ENCODE data around the gene RBM22.
"Not testable (repeated sequence)": the region's sequence is repeated elsewhere in the genome, so short reads cannot be mapped to it uniquely, and the experiment has no call there.

The RBM22 gene

GRCh38 chr5:150700594-150701377, at the start of gene RBM22:
RBM22 (minus strand) TSS chr5:150701062; CDS start chr5:150700985, 77 bp downstream.
- peak; percentile 59 for TF ChIP-seq CTCF (IDR thresholded peaks at IDR 0.05; ENCODE audit: low read depth, low read length)

DNA sequence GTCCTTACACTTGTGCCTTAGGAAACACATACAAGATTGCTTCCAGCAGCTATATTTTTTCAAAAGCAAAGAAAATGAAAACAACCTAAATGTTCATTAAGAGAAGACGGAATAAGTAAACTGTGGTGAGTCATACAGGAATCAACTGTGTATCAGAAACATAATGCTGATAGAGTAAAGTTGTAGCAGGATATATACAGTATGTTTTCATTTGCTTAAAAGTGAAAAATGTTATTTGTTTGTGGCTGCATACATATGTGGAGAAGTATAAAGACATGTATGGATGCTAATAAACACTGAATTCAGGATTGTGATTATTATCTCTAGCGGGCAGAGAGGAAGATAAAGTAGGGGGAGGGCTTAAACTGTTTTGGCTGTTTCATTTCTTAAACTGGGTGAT, 49.6 kb upstream of the RBM22 start:
- DNase-seq (ENCODE audit: low read depth in 2 of 2): no peak
- no peak overlapping the region for H3K4me3 ChIP-seq (replicated peaks in 1 of 2; ENCODE audit: low read depth in 2 of 2, low read length in 2 of 2)
- TF ChIP-seq CTCF (IDR thresholded peaks at IDR 0.05; ENCODE audit: low read depth, low read length): no peak

More at GRCh38 chr5:150700594-150701377, at the start of gene RBM22:
- peak within 1 kb of the TSS; percentile 97 to 99 for H3K4me3 ChIP-seq (replicated peaks in 1 of 2; ENCODE audit: low read depth in 2 of 2, low read length in 2 of 2)
- peak; percentile 89 to 91 for DNase-seq (ENCODE audit: low read depth in 2 of 2)

- H3K4me3 ChIP-seq (replicated peaks in 1 of 2; ENCODE audit: low read depth in 2 of 2, low read length in 2 of 2); DNase-seq (ENCODE audit: low read depth in 2 of 2): not testable (repeated sequence)
Observed at GRCh38 chr5:150743142-150743488, 42.3 kb upstream of the RBM22 start.

GRCh38 chr5:150742455-150743141, 41.7 kb upstream of the RBM22 start:
- DNase-seq (ENCODE audit: low read depth in 2 of 2): peak in 1 of 2 donors; percentile 37
- H3K4me3 ChIP-seq (replicated peaks in 1 of 2; ENCODE audit: low read depth in 2 of 2, low read length in 2 of 2): not testable (repeated sequence)

DNA sequence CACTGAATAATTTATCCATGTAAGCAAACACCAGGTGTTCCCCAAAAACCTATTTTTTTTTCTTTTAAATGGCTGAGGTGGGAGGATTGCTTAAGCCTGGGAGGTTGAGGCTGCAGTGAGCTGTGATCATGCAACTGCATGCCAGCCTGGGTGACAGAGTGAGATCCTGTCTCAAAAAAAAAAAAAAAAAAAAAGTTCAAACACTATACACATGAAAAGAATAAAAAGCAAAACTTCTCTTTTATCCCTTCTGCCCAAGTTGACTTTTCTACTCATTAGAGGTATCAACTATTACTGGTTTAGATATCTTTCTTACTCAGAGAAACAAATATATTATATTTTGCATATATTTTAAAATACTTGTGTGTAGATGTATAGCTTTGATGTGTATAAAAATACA, 40.1 kb upstream of the RBM22 start:
- no peak for DNase-seq (ENCODE audit: low read depth in 2 of 2)
- H3K4me3 ChIP-seq (replicated peaks in 1 of 2; ENCODE audit: low read depth in 2 of 2, low read length in 2 of 2): no peak overlapping the region
- no peak for TF ChIP-seq CTCF (IDR thresholded peaks at IDR 0.05; ENCODE audit: low read depth, low read length)

DNA sequence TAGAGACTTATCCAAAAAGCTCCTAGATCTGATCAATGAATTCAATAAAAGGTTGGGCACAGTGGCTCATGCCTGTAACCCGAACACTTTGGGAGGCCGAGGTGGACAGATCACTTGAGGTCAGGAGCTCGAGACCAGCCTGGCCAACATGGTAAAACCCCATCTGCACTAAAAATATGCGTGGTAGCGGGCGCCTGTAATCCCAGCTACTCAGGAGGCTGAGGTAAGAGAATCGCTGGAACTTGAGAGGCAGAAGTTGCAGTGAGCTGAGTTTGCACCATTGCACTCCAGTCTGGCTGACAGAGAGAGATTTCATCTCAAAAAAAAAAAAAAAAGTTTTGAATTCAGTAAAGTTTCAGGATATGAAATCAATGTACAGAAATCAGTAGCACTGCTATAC, 38.0 kb upstream of the RBM22 start:
- DNase-seq (ENCODE audit: low read depth in 2 of 2): no peak
- no peak overlapping the region for H3K4me3 ChIP-seq (replicated peaks in 1 of 2; ENCODE audit: low read depth in 2 of 2, low read length in 2 of 2)
- no peak for TF ChIP-seq CTCF (IDR thresholded peaks at IDR 0.05; ENCODE audit: low read depth, low read length)

GRCh38 chr5:150734579-150735384, 33.9 kb upstream of the RBM22 start:
- TF ChIP-seq CTCF (IDR thresholded peaks at IDR 0.05; ENCODE audit: low read depth, low read length): no peak
- DNase-seq (ENCODE audit: low read depth in 2 of 2): no peak
- no peak overlapping the region for H3K4me3 ChIP-seq (replicated peaks in 1 of 2; ENCODE audit: low read depth in 2 of 2, low read length in 2 of 2)
